Measurements from ENCODE around the gene DLL4.
"Not testable (repeated sequence)": the region's sequence is repeated elsewhere in the genome, so short reads cannot be mapped to it uniquely, and the experiment has no call there.

Gene DLL4

GRCh38 chr15:40960925-40961324, 31.8 kb downstream of the DLL4 start:
- DNase-seq = no peak

- not testable (repeated sequence) for DNase-seq
Measured at GRCh38 chr15:40961740-40962139, 32.6 kb downstream of the DLL4 start.

DNA sequence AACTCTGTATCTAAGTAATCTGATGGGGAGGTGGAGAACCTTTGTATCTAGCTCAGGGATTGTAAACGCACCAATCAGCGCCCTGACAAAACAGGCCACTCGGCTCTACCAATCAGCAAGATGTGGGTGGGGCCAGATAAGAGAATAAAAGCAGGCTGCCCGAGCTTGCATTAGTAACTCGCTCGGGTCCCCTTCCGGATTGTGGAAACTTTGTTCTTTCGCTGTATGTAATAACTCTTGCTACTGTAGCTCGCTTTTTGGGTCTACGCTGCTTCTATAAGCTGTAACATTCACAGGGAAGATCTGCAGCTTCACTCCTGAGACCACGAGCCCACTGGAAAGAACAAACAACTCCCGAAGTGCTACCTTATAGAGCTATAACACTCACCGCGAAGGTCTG, 33.2 kb downstream of the DLL4 start:
- not testable (repeated sequence) for DNase-seq

DNA sequence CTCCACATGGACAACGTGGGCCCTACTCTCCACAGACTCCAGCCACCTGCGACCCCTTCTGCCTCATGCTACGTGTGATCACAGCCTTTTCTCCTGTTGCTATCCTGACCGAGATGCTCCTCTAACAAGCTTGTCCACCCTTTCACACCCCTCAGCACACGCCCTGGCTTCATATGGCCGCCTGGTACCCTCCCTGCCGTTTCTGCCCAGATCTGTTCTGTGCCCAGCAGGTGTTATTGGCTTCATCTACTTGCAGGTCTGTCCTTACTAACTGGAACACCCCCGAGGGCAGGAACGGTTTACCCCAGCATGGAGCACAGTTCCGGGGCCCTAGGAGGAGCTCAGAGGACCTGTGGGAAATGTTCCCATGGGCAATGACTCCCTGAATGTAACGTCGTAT, 34.1 kb downstream of the DLL4 start:
- DNase-seq = no peak

DNA sequence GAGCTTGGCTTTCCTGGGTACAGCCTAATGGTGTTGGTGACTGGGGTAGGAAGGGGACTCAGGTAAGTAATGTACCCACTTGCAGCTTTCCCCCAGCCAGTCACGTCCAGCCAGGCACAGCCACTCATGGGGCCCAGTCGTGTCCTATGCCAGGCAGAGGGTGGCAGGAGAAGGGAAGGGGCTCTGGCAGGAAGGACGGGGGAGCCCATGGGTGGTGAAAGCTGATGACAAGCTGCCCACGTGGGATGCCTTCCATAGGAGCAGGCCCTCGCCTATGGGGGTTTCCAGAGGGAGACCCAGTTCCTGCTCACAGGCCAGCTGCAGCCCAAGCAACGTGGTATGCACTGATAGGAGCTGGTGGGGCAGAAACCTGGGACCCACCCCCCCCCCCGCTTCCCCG, 34.9 kb downstream of the DLL4 start:
- no peak for DNase-seq

GRCh38 chr15:40964634-40965033, 35.5 kb downstream of the DLL4 start:
- DNase-seq = no peak

DNA sequence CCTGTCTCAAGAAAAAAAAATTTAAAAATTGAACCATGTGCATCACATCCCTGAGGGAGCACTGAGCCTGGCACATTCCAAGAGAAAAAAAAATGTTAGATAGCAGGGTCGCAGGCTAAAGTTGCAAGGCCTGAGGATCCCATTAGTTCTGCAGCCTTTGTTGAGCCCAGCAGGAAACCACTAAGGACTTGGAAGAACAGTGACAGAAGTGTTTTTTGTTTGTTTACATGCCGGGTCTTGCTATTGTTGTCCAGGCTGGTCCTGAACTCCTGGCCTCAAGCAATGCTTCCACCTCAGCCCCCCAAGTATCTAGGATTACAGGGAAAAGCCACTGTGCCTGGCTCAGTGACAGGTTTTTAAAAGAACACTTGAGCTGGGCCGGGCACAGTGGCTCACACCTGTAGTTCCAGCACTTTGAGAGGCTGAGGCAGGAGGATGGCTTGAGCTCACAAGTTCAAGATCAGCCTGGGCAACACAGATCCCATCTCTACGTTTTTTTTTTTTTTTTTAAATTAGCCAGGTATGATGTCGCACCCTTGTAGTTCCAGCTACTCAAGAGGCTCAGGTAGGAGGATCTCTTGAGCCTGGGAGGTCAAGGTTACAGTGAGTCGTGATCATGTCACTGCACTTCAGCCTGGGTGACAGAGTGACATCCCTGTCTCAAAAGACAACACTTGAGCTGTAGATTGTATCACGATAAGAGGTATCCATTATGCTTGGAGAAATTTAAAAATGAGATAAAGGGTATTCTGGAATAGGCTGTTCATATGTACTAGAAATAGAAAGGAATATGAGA, 39.3 kb downstream of the DLL4 start:
- no peak for DNase-seq

- no peak for DNase-seq
Measured at GRCh38 chr15:40969363-40969762, 40.2 kb downstream of the DLL4 start.

GRCh38 chr15:40974879-40975278, 45.7 kb downstream of the DLL4 start:
- no peak for DNase-seq

- no peak for DNase-seq
Measured at GRCh38 chr15:40976819-40977218, 47.7 kb downstream of the DLL4 start.

GRCh38 chr15:40978141-40978540, 49.0 kb downstream of the DLL4 start:
- DNase-seq = no peak

DNA sequence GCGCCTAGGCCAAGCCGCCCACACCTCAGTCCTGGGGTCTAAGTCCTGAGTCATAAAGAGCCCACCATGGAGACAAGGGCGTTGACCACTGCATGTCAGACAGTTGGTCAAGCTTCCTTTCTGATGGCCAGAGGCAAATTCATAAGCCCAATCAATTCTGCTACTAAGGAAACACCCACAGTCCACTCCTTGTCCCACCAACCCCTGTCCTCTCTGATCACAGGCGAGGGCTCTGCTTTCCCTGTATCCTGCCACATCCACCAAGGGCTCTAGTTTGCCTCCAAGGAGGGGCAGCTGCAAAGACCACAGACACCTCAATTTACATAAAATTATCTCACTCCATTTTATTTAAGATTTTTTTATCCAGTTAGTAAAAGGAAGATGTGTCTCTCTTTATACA, 49.4 kb downstream of the DLL4 start:
- DNase-seq = no peak

DNA sequence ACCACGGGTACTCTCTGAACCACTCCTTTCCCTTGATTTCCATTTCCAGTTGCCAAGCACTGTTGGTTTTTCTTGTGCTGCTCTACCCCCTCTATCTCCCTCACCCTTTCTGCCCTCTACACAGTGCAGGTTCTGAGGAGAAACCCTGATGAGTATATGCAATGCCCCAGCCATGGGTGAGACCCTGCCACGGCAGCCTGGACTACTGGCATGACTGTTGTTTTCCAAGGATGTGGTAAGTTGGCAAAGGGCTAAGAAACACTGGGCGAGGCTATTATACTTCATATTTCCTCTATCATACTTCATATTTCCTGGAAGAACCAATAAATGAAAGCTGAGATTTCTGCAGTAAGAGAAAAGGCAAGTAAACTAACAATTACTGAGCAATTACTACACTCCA, 52.0 kb downstream of the DLL4 start:
- no peak for DNase-seq

GRCh38 chr15:40982855-40983254, 53.7 kb downstream of the DLL4 start:
- no peak for DNase-seq

DNA sequence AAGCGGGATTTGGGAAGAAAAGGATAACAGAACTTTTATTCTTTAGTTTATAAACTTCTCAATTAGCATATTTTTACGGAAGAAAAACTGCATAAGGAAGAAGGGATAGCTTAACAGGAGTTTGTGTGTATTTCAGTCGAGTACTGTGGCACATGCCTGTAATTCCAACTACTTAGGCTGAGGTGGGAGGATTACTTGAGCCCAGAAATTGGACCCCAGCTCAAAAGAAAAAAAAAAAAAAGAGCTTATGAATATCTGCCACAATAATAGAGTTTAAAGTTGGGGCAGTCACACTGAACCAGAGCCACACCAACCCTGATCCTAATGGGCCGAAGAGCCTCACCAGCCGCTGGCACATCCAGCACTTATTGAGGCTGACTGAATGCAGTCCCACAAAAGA, 55.3 kb downstream of the DLL4 start:
- DNase-seq = no peak

DNA sequence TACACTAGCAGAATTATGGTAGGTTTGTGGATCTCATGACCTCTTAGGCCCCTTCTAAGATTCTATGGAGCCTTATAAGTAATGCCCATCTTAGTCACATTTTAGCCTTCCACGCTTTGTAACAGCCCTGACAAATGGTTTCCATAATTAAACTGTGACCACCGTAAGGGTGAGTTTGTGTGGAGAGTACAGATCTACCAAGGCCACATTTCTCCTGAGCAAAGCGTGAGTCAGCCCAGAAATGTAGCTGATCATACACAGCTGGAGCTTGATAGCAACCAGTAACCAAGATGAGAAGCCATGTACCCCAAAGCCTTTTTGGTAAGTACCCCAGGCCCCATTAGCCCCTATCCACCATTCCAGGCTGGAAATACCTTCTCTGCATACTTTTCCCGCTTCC, 55.8 kb downstream of the DLL4 start:
- DNase-seq = no peak

- DNase-seq = no peak
Measured at GRCh38 chr15:40985541-40986330, 56.6 kb downstream of the DLL4 start.

DNA sequence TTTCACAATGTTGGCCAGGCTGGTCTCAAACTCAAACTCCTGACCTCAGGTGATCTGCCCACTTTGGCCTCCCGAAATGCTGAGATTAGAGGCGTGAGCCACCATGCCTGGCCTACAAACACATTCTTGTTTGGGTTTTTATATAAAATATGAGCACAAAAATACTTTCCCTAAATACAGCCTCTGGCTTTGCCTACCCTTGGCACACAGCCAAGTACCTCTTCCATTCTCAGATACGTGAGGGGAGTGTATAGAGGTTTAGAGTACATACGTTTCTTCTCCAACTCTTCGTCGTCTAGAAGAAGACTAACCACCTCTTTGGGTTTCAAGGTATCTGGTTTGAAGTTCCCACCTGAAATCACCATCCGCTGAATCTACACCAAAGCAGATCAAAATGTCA, 57.7 kb downstream of the DLL4 start:
- DNase-seq = no peak

DNA sequence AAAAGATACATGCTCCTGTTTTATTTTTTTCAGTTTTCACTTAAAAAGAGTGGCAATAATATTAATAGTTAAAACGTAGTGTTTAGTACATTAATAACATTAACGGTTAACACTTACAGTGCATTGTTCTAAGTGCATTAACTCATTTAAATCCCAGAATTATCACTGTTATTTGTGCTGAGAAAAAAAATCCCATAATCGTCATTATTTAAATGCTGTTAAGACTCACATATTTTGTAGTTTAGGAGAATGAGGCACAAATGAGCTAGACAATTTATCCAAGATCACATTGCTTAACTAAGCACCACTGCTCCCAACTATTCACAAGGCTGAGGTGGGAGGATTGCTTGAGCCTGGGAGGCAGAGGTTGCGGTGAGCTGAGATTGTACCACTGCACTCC, 59.0 kb downstream of the DLL4 start:
- DNase-seq = no peak
